Measurements from ENCODE around the gene FOXB1. TPM values are rescaled to one million over a fixed set of nuclear protein-coding genes. Genes with fewer than 3 reads are reported as not detected.

The FOXB1 gene
- total RNA-seq, 2 experiments from 2014 or later, result 0.74 to 0.78 TPM

- peaks cover 60% of the 10 kb centered on the region for H3K4me1 Mint-ChIP-seq
- H3K27ac Mint-ChIP-seq, result peak overlapping the region; percentile 59
- H3K27me3 Mint-ChIP-seq, result peaks cover 86% of the 10 kb centered on the region
- ATAC-seq (ENCODE audit: low read depth) (no peak), DNase-seq (no peak)
- peaks cover 5% of the 10 kb centered on the region for H3K9me3 Mint-ChIP-seq
- peaks cover 8% of the 10 kb centered on the region for H3K36me3 Mint-ChIP-seq
- POLR2A ChIA-PET, result no interaction called here
- H3K4me3 Mint-ChIP-seq, result peak overlapping the region; percentile 47
Observed at GRCh38 chr15:60001610-60002527, 2.2 kb upstream of the FOXB1 start.

- POLR2A ChIA-PET, result no interaction called here
- H3K27ac Mint-ChIP-seq, result peak overlapping the region; percentile 15
Observed at GRCh38 chr15:60002528-60003218, 1.4 kb upstream of the FOXB1 start.

GRCh38 chr15:60003243-60004008 lies 685 bp upstream of the FOXB1 start:
- Mint-ChIP-seq H3K27me3 (peaks cover 84% of the 10 kb centered on the region), H3K4me1 (peaks cover 47% of the 10 kb centered on the region), H3K4me3 (peak overlapping the region; percentile 87), H3K9me3 (peaks cover 5% of the 10 kb centered on the region), H3K36me3 (peaks cover 8% of the 10 kb centered on the region), H3K27ac (peak overlapping the region; percentile 68)
- DNase-seq (peak; percentile 51), ATAC-seq (ENCODE audit: low read depth) (no peak)
- POLR2A ChIA-PET, result interaction anchor here (0.6 to 2.3 kb wide), 9 partner anchors 9 to 315 kb away, joined by 3 to 15 read pairs (median 5); no protein-coding TSS in a partner anchor

More at GRCh38 chr15:60002528-60003218, 1.4 kb upstream of the FOXB1 start:
- peak overlapping the region; percentile 50 for H3K4me3 Mint-ChIP-seq
- peaks cover 54% of the 10 kb centered on the region for H3K4me1 Mint-ChIP-seq
- ATAC-seq (ENCODE audit: low read depth) (no peak), DNase-seq (no peak)
- H3K9me3 Mint-ChIP-seq, result peaks cover 5% of the 10 kb centered on the region
- peaks cover 8% of the 10 kb centered on the region for H3K36me3 Mint-ChIP-seq
- peaks cover 84% of the 10 kb centered on the region for H3K27me3 Mint-ChIP-seq

GRCh38 chr15:60004846-60005351 lies 788 bp downstream of the FOXB1 start:
- peaks cover 39% of the 10 kb centered on the region for H3K4me1 Mint-ChIP-seq
- ATAC-seq (ENCODE audit: low read depth) (no peak), DNase-seq (no peak)
- H3K27me3 Mint-ChIP-seq, result peaks cover 83% of the 10 kb centered on the region
- peak overlapping the region; percentile 87 for H3K4me3 Mint-ChIP-seq
- peaks cover 8% of the 10 kb centered on the region for H3K36me3 Mint-ChIP-seq
- peak overlapping the region; percentile 84 for H3K27ac Mint-ChIP-seq
- peaks cover 5% of the 10 kb centered on the region for H3K9me3 Mint-ChIP-seq
- POLR2A ChIA-PET, result interaction anchor here (1.1 to 2.3 kb wide), 8 partner anchors 10 to 185 kb away, joined by 3 to 15 read pairs (median 6); no protein-coding TSS in a partner anchor

GRCh38 chr15:60005352-60006202 lies 1.5 kb downstream of the FOXB1 start:
- peaks cover 8% of the 10 kb centered on the region for H3K36me3 Mint-ChIP-seq
- peaks cover 36% of the 10 kb centered on the region for H3K4me1 Mint-ChIP-seq
- H3K27me3 Mint-ChIP-seq, result peaks cover 82% of the 10 kb centered on the region
- peaks cover 5% of the 10 kb centered on the region for H3K9me3 Mint-ChIP-seq
- peak overlapping the region; percentile 87 for H3K4me3 Mint-ChIP-seq
- peak; percentile 6 for ATAC-seq (ENCODE audit: low read depth)
- H3K27ac Mint-ChIP-seq, result peak overlapping the region; percentile 84
- peak; percentile 66 for DNase-seq
- POLR2A ChIA-PET, result interaction anchor here (1.0 to 2.3 kb wide), 7 partner anchors 8 to 122 kb away, joined by 3 to 15 read pairs (median 4); no protein-coding TSS in a partner anchor

- Mint-ChIP-seq H3K9me3 (peaks cover 2% of the 10 kb centered on the region), H3K27ac (peak overlapping the region; percentile 84), H3K4me1 (peaks cover 33% of the 10 kb centered on the region), H3K27me3 (peaks cover 82% of the 10 kb centered on the region), H3K36me3 (peaks cover 5% of the 10 kb centered on the region), H3K4me3 (peak overlapping the region; percentile 87)
- DNase-seq (peak; percentile 77), ATAC-seq (ENCODE audit: low read depth) (peak; percentile 61)
- POLR2A ChIA-PET, result interaction anchor here (0.6 to 1.4 kb wide), 7 partner anchors 9 to 315 kb away, joined by 3 to 4 read pairs (median 3); no protein-coding TSS in a partner anchor
Observed at GRCh38 chr15:60006203-60006862, 2.2 kb downstream of the FOXB1 start.

- peaks cover 1% of the 10 kb centered on the region for H3K36me3 Mint-ChIP-seq
- peak overlapping the region; percentile 84 for H3K27ac Mint-ChIP-seq
- H3K9me3 Mint-ChIP-seq, result no peaks in the 10 kb centered on the region
- peak overlapping the region; percentile 87 for H3K4me3 Mint-ChIP-seq
- peaks cover 28% of the 10 kb centered on the region for H3K4me1 Mint-ChIP-seq
- no peak for DNase-seq
- POLR2A ChIA-PET, result interaction anchor here (0.6 to 1.4 kb wide), 7 partner anchors 9 to 315 kb away, joined by 3 to 4 read pairs (median 3); no protein-coding TSS in a partner anchor
- ATAC-seq (ENCODE audit: low read depth), result no peak
- peaks cover 82% of the 10 kb centered on the region for H3K27me3 Mint-ChIP-seq
Observed at GRCh38 chr15:60006873-60007272, 2.8 kb downstream of the FOXB1 start.

GRCh38 chr15:60009124-60009960 lies 5.2 kb downstream of the FOXB1 start:
- H3K27ac Mint-ChIP-seq, result no peak overlapping the region
- peaks cover 1% of the 10 kb centered on the region for H3K36me3 Mint-ChIP-seq
- peaks cover 16% of the 10 kb centered on the region for H3K4me1 Mint-ChIP-seq
- no peaks in the 10 kb centered on the region for H3K9me3 Mint-ChIP-seq
- ATAC-seq (ENCODE audit: low read depth) (no peak), DNase-seq (no peak)
- POLR2A ChIA-PET, result interaction anchor here (1.4 kb wide), 1 partner anchor 118 kb away, joined by 8 read pairs; no protein-coding TSS in a partner anchor
- H3K4me3 Mint-ChIP-seq, result no peak overlapping the region
- H3K27me3 Mint-ChIP-seq, result peaks cover 82% of the 10 kb centered on the region

GRCh38 chr15:60009980-60010732 lies 6.0 kb downstream of the FOXB1 start:
- Mint-ChIP-seq H3K4me1 (peaks cover 14% of the 10 kb centered on the region), H3K27me3 (peaks cover 83% of the 10 kb centered on the region), H3K36me3 (peaks cover 1% of the 10 kb centered on the region), H3K4me3 (no peak overlapping the region), H3K27ac (no peak overlapping the region), H3K9me3 (no peaks in the 10 kb centered on the region)
- POLR2A ChIA-PET, result no interaction called here
- DNase-seq (no peak), ATAC-seq (ENCODE audit: low read depth) (no peak)

- DNase-seq (no peak), ATAC-seq (ENCODE audit: low read depth) (no peak)
- POLR2A ChIA-PET, result no interaction called here
- H3K27me3 Mint-ChIP-seq, result peaks cover 90% of the 10 kb centered on the region
- H3K9me3 Mint-ChIP-seq, result no peaks in the 10 kb centered on the region
- no peak overlapping the region for H3K4me3 Mint-ChIP-seq
- H3K27ac Mint-ChIP-seq, result no peak overlapping the region
- peaks cover under 1% of the 10 kb centered on the region for H3K36me3 Mint-ChIP-seq
- H3K4me1 Mint-ChIP-seq, result peaks cover 9% of the 10 kb centered on the region
Observed at GRCh38 chr15:60010858-60011257, 6.7 kb downstream of the FOXB1 start.

All from activated naive CD8-positive, alpha-beta T cell treated with anti-CD3 and anti-CD28 coated beads, Interleukin-2, amount 10 ng/mL, durations not matched to agents 7 days and 5 days (primary cell).